Measurements from ENCODE around the gene HABP4. TPM values are rescaled to one million over a fixed set of nuclear protein-coding genes. Genes with fewer than 3 reads are reported as not detected.
"Not testable (repeated sequence)": the region's sequence is repeated elsewhere in the genome, so short reads cannot be mapped to it uniquely, and the experiment has no call there.

HABP4 gene
- total RNA-seq, 1 donor from 2014 or later, result 14.3 TPM

- no peaks in the 10 kb centered on the region for H3K9me3 Mint-ChIP-seq
- no peak overlapping the region for H3K27ac Mint-ChIP-seq
- H3K36me3 Mint-ChIP-seq (ENCODE audit: low read depth), result peaks cover 2% of the 10 kb centered on the region
- no peaks in the 10 kb centered on the region for H3K27me3 Mint-ChIP-seq (ENCODE audit: low read depth)
- no peak overlapping the region for H3K4me3 Mint-ChIP-seq (ENCODE audit: low read depth)
- peaks cover 2% of the 10 kb centered on the region for H3K4me1 Mint-ChIP-seq (ENCODE audit: low read depth)
- no peak for DNase-seq (ENCODE audit: low spot score)
- intact Hi-C loops (cut with micrococcal nuclease), result no loop called here
Measured at GRCh38 chr9:96496368-96497116, 46.6 kb downstream of the HABP4 start.

DNA sequence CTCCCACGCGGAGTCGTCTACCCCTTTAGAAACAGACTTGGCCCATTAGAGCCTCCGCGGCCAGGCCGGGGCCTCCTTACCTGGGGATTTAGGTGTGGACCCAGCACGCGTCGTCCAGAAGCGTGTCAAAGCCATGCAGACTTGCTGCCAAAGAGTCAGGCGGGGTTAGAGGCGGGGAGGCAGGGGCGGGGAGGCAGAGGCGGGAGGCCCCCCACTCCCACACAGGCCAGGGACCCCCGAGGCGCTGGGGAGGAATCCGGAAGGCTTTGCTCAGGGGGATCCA lies 47.1 kb downstream of the HABP4 start:
- Mint-ChIP-seq H3K4me1 (ENCODE audit: low read depth) (no peaks in the 10 kb centered on the region), H3K36me3 (ENCODE audit: low read depth) (no peaks in the 10 kb centered on the region), H3K4me3 (ENCODE audit: low read depth) (no peak overlapping the region), H3K9me3 (no peaks in the 10 kb centered on the region), H3K27ac (no peak overlapping the region), H3K27me3 (ENCODE audit: low read depth) (no peaks in the 10 kb centered on the region)
- intact Hi-C loops (cut with micrococcal nuclease), result no loop called here
- no peak for DNase-seq (ENCODE audit: low spot score)

DNA sequence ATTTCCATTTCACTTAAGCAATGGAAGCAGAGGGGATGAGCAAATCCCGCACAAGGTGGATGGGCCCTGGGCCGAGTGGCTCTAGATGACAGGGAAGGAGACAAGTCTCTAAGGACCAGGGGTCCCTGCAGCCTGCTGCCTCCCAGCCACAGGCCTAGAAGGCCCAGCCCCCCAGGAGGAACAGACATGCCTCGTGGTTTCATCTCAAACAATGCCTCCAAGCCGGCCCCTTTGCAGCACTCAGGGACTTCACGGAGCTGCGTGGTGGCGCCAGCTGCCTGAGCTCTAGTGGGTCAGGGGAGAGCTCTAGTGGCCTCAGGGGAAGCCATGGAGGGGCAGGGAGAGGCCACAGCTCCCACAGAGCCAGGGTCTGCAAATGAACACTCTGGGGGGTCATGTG lies 48.8 kb downstream of the HABP4 start:
- intact Hi-C loops (cut with micrococcal nuclease), result no loop called here
- Mint-ChIP-seq H3K9me3 (no peaks in the 10 kb centered on the region), H3K4me1 (ENCODE audit: low read depth) (no peaks in the 10 kb centered on the region), H3K27me3 (ENCODE audit: low read depth) (no peaks in the 10 kb centered on the region), H3K4me3 (ENCODE audit: low read depth) (no peak overlapping the region), H3K36me3 (ENCODE audit: low read depth) (no peaks in the 10 kb centered on the region), H3K27ac (no peak overlapping the region)
- DNase-seq (ENCODE audit: low spot score), result no peak

GRCh38 chr9:96499257-96499656 lies 49.3 kb downstream of the HABP4 start:
- Mint-ChIP-seq H3K27me3 (ENCODE audit: low read depth) (no peaks in the 10 kb centered on the region), H3K9me3 (no peaks in the 10 kb centered on the region), H3K36me3 (ENCODE audit: low read depth) (no peaks in the 10 kb centered on the region), H3K4me1 (ENCODE audit: low read depth) (no peaks in the 10 kb centered on the region), H3K27ac (no peak overlapping the region), H3K4me3 (ENCODE audit: low read depth) (no peak overlapping the region)
- DNase-seq (ENCODE audit: low spot score), result no peak
- intact Hi-C loops (cut with micrococcal nuclease), result no loop called here

DNA sequence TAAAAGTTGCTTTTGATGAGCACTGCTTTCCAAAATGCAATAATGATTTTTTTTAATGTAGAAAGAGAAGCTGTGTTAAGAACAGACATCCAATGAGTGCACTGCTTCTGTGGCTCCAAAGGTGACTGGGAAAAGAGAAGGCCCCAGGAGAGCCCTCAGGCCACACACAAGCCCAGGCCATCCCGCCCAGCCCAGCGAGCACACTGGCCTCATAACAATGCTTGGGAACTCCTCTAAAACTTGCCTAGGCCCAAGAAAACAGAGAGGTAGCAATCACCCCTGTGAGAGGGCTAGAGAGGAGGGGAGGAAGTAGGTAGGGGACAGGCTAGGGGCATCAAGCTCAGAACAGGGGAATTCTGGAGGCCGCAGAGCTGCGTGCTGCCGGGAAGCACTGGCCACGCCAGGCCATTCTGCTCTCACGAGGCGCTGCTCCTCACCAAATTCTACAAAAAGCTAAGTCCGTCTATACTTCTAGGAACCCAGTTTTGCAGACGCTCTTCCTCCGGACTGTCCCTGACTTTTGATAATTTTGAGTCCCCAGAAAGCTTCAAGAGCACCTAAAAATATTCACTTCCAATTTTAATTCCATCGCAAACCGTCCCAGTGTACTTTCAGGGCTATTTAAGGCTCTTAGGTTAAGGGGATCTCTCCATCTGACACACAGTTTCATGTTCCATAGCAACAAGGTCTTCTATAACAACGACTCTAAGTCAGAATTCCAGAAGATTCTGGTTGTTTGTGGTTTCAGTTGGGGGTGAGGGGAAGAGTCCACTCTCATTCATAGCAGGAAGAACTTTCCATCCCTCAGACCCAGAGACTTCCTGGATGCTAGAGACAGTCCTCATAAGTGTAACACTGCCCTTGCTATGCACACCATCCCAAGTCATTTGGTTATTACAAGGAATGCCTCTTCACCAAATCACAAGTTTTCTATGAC lies 51.0 kb downstream of the HABP4 start:
- Mint-ChIP-seq H3K27ac (no peak overlapping the region), H3K4me3 (ENCODE audit: low read depth) (no peak overlapping the region), H3K4me1 (ENCODE audit: low read depth) (no peaks in the 10 kb centered on the region), H3K9me3 (no peaks in the 10 kb centered on the region), H3K36me3 (ENCODE audit: low read depth) (no peaks in the 10 kb centered on the region), H3K27me3 (ENCODE audit: low read depth) (no peaks in the 10 kb centered on the region)
- DNase-seq (ENCODE audit: low spot score), result no peak
- intact Hi-C loops (cut with micrococcal nuclease), result no loop called here

GRCh38 chr9:96501633-96502538 lies 51.9 kb downstream of the HABP4 start:
- Mint-ChIP-seq H3K27me3 (ENCODE audit: low read depth) (no peaks in the 10 kb centered on the region), H3K9me3 (no peaks in the 10 kb centered on the region), H3K27ac (no peak overlapping the region), H3K4me1 (ENCODE audit: low read depth) (no peaks in the 10 kb centered on the region), H3K4me3 (ENCODE audit: low read depth) (no peak overlapping the region), H3K36me3 (ENCODE audit: low read depth) (no peaks in the 10 kb centered on the region)
- no peak for DNase-seq (ENCODE audit: low spot score)
- intact Hi-C loops (cut with micrococcal nuclease), result no loop called here

GRCh38 chr9:96502539-96503373 lies 52.8 kb downstream of the HABP4 start:
- Mint-ChIP-seq H3K27me3 (ENCODE audit: low read depth) (no peaks in the 10 kb centered on the region), H3K4me3 (ENCODE audit: low read depth) (no peak overlapping the region), H3K9me3 (no peaks in the 10 kb centered on the region), H3K27ac (no peak overlapping the region), H3K36me3 (ENCODE audit: low read depth) (no peaks in the 10 kb centered on the region), H3K4me1 (ENCODE audit: low read depth) (no peaks in the 10 kb centered on the region)
- DNase-seq (ENCODE audit: low spot score), result no peak
- intact Hi-C loops (cut with micrococcal nuclease), result no loop called here

DNA sequence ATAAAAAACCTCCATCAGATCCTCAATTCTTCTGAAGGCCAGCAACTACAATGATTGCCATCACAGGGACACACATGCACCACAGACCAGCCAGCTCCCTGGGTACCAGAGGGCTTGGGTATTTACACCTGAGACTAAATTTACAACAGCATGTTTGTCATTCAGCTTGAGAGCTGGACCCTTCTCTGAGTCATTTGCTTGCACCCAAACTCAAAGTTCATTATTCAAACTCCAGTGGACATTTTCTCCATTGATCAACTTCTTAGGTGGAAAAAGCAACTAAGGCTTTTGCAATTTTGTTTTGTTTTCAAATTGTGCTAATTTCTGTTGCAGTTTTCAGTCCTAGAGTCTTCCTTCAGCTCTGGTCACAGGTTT lies 53.4 kb downstream of the HABP4 start:
- intact Hi-C loops (cut with micrococcal nuclease); H3K27ac Mint-ChIP-seq; H3K4me3 Mint-ChIP-seq (ENCODE audit: low read depth); H3K27me3 Mint-ChIP-seq (ENCODE audit: low read depth); H3K4me1 Mint-ChIP-seq (ENCODE audit: low read depth); H3K9me3 Mint-ChIP-seq; DNase-seq (ENCODE audit: low spot score); H3K36me3 Mint-ChIP-seq (ENCODE audit: low read depth): not testable (repeated sequence)

GRCh38 chr9:96503918-96504317 lies 53.9 kb downstream of the HABP4 start:
- DNase-seq (ENCODE audit: low spot score), result no peak
- H3K4me1 Mint-ChIP-seq (ENCODE audit: low read depth), result no peaks in the 10 kb centered on the region
- H3K27me3 Mint-ChIP-seq (ENCODE audit: low read depth), result no peaks in the 10 kb centered on the region
- H3K27ac Mint-ChIP-seq, result no peak overlapping the region
- H3K4me3 Mint-ChIP-seq (ENCODE audit: low read depth), result no peak overlapping the region
- H3K9me3 Mint-ChIP-seq, result no peaks in the 10 kb centered on the region
- intact Hi-C loops (cut with micrococcal nuclease), result no loop called here
- no peaks in the 10 kb centered on the region for H3K36me3 Mint-ChIP-seq (ENCODE audit: low read depth)

DNA sequence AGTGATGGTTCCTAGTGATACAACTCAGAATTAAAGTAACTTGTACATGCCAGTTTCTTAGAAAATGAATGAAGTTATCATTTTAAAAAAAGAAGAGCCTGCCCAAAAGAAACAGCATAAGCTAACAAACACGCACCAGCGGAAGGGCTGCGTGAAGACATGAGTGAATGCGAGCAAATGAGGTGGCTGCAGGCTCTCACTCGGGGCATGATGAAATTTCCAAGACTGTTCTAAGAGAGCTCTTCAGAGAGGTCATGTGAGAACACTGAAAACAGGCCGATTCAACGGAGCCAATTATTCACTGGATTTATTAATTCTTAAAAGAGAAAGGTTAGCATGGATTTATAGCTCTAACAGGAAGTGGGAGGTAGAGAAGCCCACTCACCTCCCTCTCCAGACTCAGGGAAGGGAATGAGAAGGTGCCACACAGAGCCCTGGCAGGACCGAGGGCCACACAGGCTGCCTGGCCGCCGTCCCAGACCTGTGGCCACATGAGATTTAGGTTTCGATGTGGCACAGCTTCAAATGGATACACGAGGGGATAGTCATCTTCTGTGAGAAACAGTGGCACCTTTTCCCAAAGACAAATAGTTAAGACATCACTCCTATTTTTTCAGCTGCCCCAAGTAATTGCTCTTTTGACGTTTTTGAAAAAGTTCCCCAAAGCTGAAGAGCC lies 55.5 kb downstream of the HABP4 start:
- Mint-ChIP-seq H3K4me1 (ENCODE audit: low read depth) (peaks cover 1% of the 10 kb centered on the region), H3K27ac (no peak overlapping the region), H3K36me3 (ENCODE audit: low read depth) (no peaks in the 10 kb centered on the region), H3K9me3 (no peaks in the 10 kb centered on the region), H3K27me3 (ENCODE audit: low read depth) (no peaks in the 10 kb centered on the region), H3K4me3 (ENCODE audit: low read depth) (no peak overlapping the region)
- intact Hi-C loops (cut with micrococcal nuclease), result no loop called here
- DNase-seq (ENCODE audit: low spot score), result no peak

DNA sequence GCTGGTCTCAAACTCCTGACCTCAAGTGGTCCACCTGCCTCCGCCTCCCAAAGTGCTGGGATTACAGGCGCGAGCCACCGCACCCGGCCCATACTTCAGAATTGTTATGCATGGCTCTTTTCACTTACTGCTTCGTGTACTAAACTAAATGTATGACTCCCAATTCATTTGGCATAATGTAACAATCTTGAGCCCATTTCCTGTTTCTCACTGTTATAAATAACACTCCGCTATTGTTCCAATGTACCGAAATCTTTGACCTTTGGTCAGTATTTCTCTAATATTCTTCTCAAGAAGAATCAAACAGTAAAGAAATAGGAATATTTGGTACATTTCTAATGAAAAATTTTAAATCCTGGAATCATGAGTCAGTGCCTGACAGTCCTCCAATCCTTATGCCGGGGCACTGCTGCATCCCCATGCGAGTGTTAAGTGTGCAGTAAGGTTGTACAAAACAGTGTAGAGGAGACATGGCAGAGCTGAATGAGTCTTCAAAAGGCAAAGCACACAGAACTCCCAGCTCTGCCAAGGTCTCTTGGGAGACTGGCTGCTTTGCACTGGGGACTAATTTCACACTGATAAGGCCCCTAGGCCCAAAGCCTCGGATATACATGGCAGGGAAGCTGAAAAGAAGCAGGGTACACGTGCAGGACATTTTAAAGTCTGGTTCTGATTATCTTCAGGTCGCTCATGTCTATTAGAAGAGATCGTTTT lies 58.4 kb downstream of the HABP4 start:
- Mint-ChIP-seq H3K4me3 (ENCODE audit: low read depth) (no peak overlapping the region), H3K36me3 (ENCODE audit: low read depth) (no peaks in the 10 kb centered on the region), H3K27ac (no peak overlapping the region), H3K27me3 (ENCODE audit: low read depth) (no peaks in the 10 kb centered on the region), H3K9me3 (no peaks in the 10 kb centered on the region), H3K4me1 (ENCODE audit: low read depth) (peaks cover 1% of the 10 kb centered on the region)
- intact Hi-C loops (cut with micrococcal nuclease), result no loop called here
- no peak for DNase-seq (ENCODE audit: low spot score)

Measured in activated T-helper 2 cell treated with anti-CD3 and anti-CD28 coated beads, Interferon-gamma antibody, Interleukin-2, Interleukin-4, amounts not matched to agents 10 μg/mL and 5 μg/mL and 100 μg/mL, durations not matched to agents 14 hours and 24 hours and 36 hours (primary cell).